ENCODE measurements around the gene OSCP1. TPM values are rescaled to one million over a fixed set of nuclear protein-coding genes. Genes with fewer than 3 reads are reported as not detected.
"Not testable (repeated sequence)": the region's sequence is repeated elsewhere in the genome, so short reads cannot be mapped to it uniquely, and the experiment has no call there.

OSCP1 gene
- total RNA-seq, 2 donors from 2014 or later = 0.59 to 1.2 TPM

- Mint-ChIP-seq H3K4me3 (peak overlapping the region; percentile 47), H3K27ac (peak overlapping the region in 1 of 2 donors; percentile 9), H3K9me3 (no peaks in the 10 kb centered on the region), H3K36me3 (no peaks in the 10 kb centered on the region), H3K27me3 (peaks cover 21 to 28% of the 10 kb centered on the region in 2 donors), H3K4me1 (ENCODE audit: low read depth in 2 of 2) (peaks cover 13 to 17% of the 10 kb centered on the region in 2 donors)
- ATAC-seq (no peak), DNase-seq (ENCODE audit: low spot score) (no peak)
Measured at GRCh38 chr1:36481771-36482723, 31.8 kb upstream of the OSCP1 start.

- ATAC-seq (no peak), DNase-seq (ENCODE audit: low spot score) (no peak)
- Mint-ChIP-seq H3K4me3 (no peak overlapping the region), H3K36me3 (no peaks in the 10 kb centered on the region), H3K4me1 (ENCODE audit: low read depth in 2 of 2) (peaks cover 13 to 17% of the 10 kb centered on the region in 2 donors), H3K27ac (no peak overlapping the region), H3K9me3 (no peaks in the 10 kb centered on the region), H3K27me3 (peaks cover 19 to 25% of the 10 kb centered on the region in 2 donors)
Measured at GRCh38 chr1:36481091-36481490, 30.8 kb upstream of the OSCP1 start.

- Mint-ChIP-seq H3K27ac (no peak overlapping the region), H3K36me3 (no peaks in the 10 kb centered on the region), H3K4me1 (ENCODE audit: low read depth in 2 of 2) (peaks cover 17 to 21% of the 10 kb centered on the region in 2 donors), H3K27me3 (peaks cover 12 to 20% of the 10 kb centered on the region in 2 donors), H3K4me3 (no peak overlapping the region), H3K9me3 (no peaks in the 10 kb centered on the region)
- ATAC-seq = no peak
- DNase-seq (ENCODE audit: low spot score) = no peak
Measured at GRCh38 chr1:36480161-36480560, 29.9 kb upstream of the OSCP1 start.

GRCh38 chr1:36479505-36480051 lies 29.3 kb upstream of the OSCP1 start:
- Mint-ChIP-seq H3K4me1 (ENCODE audit: low read depth in 2 of 2) (peaks cover 20 to 27% of the 10 kb centered on the region in 2 donors), H3K4me3 (peak overlapping the region; percentile 34), H3K9me3 (no peaks in the 10 kb centered on the region), H3K27me3 (peaks cover 12 to 20% of the 10 kb centered on the region in 2 donors), H3K36me3 (no peaks in the 10 kb centered on the region), H3K27ac (peak overlapping the region in 1 of 2 donors; percentile 64)
- no peak for ATAC-seq
- DNase-seq (ENCODE audit: low spot score) = no peak

GRCh38 chr1:36477615-36478014 lies 27.4 kb upstream of the OSCP1 start:
- peaks cover 36 to 44% of the 10 kb centered on the region in 2 donors for H3K4me1 Mint-ChIP-seq (ENCODE audit: low read depth in 2 of 2)
- not testable (repeated sequence) for H3K4me3 Mint-ChIP-seq; DNase-seq (ENCODE audit: low spot score); H3K27ac Mint-ChIP-seq; H3K36me3 Mint-ChIP-seq; H3K9me3 Mint-ChIP-seq; ATAC-seq
- peaks cover 12% of the 10 kb centered on the region in 2 donors for H3K27me3 Mint-ChIP-seq

GRCh38 chr1:36476945-36477344 lies 26.7 kb upstream of the OSCP1 start:
- Mint-ChIP-seq H3K9me3 (no peaks in the 10 kb centered on the region), H3K27ac (peak overlapping the region; percentile 52 to 84), H3K36me3 (no peaks in the 10 kb centered on the region), H3K27me3 (peaks cover 8 to 11% of the 10 kb centered on the region in 2 donors), H3K4me1 (ENCODE audit: low read depth in 2 of 2) (peaks cover 33 to 41% of the 10 kb centered on the region in 2 donors), H3K4me3 (no peak overlapping the region)
- no peak for ATAC-seq
- no peak for DNase-seq (ENCODE audit: low spot score)

GRCh38 chr1:36475910-36476604 lies 25.8 kb upstream of the OSCP1 start:
- Mint-ChIP-seq H3K4me1 (ENCODE audit: low read depth in 2 of 2) (peaks cover 29 to 37% of the 10 kb centered on the region in 2 donors), H3K4me3 (no peak overlapping the region), H3K27me3 (peaks cover 5 to 8% of the 10 kb centered on the region in 2 donors), H3K36me3 (no peaks in the 10 kb centered on the region), H3K27ac (peak overlapping the region; percentile 52 to 84), H3K9me3 (no peaks in the 10 kb centered on the region)
- DNase-seq (ENCODE audit: low spot score) (no peak), ATAC-seq (no peak)

GRCh38 chr1:36475341-36475740 lies 25.1 kb upstream of the OSCP1 start:
- no peaks in the 10 kb centered on the region for H3K9me3 Mint-ChIP-seq
- H3K4me3 Mint-ChIP-seq = peak overlapping the region; percentile 77
- no peaks in the 10 kb centered on the region for H3K36me3 Mint-ChIP-seq
- H3K4me1 Mint-ChIP-seq (ENCODE audit: low read depth in 2 of 2) = peaks cover 29 to 37% of the 10 kb centered on the region in 2 donors
- H3K27ac Mint-ChIP-seq = peak overlapping the region; percentile 52 to 84
- DNase-seq (ENCODE audit: low spot score) = no peak
- peaks cover 5 to 8% of the 10 kb centered on the region in 2 donors for H3K27me3 Mint-ChIP-seq
- ATAC-seq = no peak

- Mint-ChIP-seq H3K9me3 (no peaks in the 10 kb centered on the region), H3K4me3 (peak overlapping the region; percentile 4), H3K4me1 (ENCODE audit: low read depth in 2 of 2) (peaks cover 24 to 28% of the 10 kb centered on the region in 2 donors), H3K36me3 (no peaks in the 10 kb centered on the region), H3K27ac (peak overlapping the region; percentile 52 to 84), H3K27me3 (no peaks in the 10 kb centered on the region)
- ATAC-seq (no peak), DNase-seq (ENCODE audit: low spot score) (no peak)
Measured at GRCh38 chr1:36472656-36473055, 22.4 kb upstream of the OSCP1 start.

GRCh38 chr1:36471830-36472641 lies 21.8 kb upstream of the OSCP1 start:
- H3K4me1 Mint-ChIP-seq (ENCODE audit: low read depth in 2 of 2) = peaks cover 24 to 28% of the 10 kb centered on the region in 2 donors
- no peak for DNase-seq (ENCODE audit: low spot score)
- no peaks in the 10 kb centered on the region for H3K27me3 Mint-ChIP-seq
- H3K9me3 Mint-ChIP-seq = no peaks in the 10 kb centered on the region
- peak overlapping the region; percentile 52 to 84 for H3K27ac Mint-ChIP-seq
- ATAC-seq = no peak
- H3K4me3 Mint-ChIP-seq = no peak overlapping the region
- no peaks in the 10 kb centered on the region for H3K36me3 Mint-ChIP-seq

- Mint-ChIP-seq H3K27me3 (no peaks in the 10 kb centered on the region), H3K9me3 (no peaks in the 10 kb centered on the region), H3K36me3 (no peaks in the 10 kb centered on the region), H3K4me1 (ENCODE audit: low read depth in 2 of 2) (peaks cover 17 to 21% of the 10 kb centered on the region in 2 donors), H3K4me3 (no peak overlapping the region), H3K27ac (peak overlapping the region in 1 of 2 donors; percentile 79)
- DNase-seq (ENCODE audit: low spot score) (no peak), ATAC-seq (no peak)
Measured at GRCh38 chr1:36469163-36469562, 18.9 kb upstream of the OSCP1 start.

- no peaks in the 10 kb centered on the region for H3K36me3 Mint-ChIP-seq
- ATAC-seq = no peak
- H3K4me3 Mint-ChIP-seq = no peak overlapping the region
- peaks cover 15 to 19% of the 10 kb centered on the region in 2 donors for H3K4me1 Mint-ChIP-seq (ENCODE audit: low read depth in 2 of 2)
- no peaks in the 10 kb centered on the region for H3K9me3 Mint-ChIP-seq
- H3K27ac Mint-ChIP-seq = peak overlapping the region in 1 of 2 donors; percentile 79
- DNase-seq (ENCODE audit: low spot score) = no peak
- no peaks in the 10 kb centered on the region for H3K27me3 Mint-ChIP-seq
Measured at GRCh38 chr1:36467700-36468455, 17.6 kb upstream of the OSCP1 start.

Data from natural killer cell treated with Interleukin-12 subunit alpha and Interleukin-12 subunit beta and Interleukin-15 and Interleukin-18, amount 100 ng/mL, for 72 hours (primary cell).